HEK293 (cell line): ENCODE measurements around the gene PGS1.

ENCODE experiments used
- CTCF ChIA-PET: fragments of 350-600 bp; formaldehyde crosslinking; extraction: SDS; loops from one replicate; lab custom pipeline; 2021; ENCODE audit warnings: antibody characterized with exemption; lab: Yijun Ruan, JAX
- POLR2A ChIA-PET: fragments of 300-600 bp; formaldehyde crosslinking; extraction: SDS; loops from one replicate; lab custom pipeline; 2020; ENCODE audit warnings: antibody characterized with exemption, inconsistent platforms; lab: Yijun Ruan, JAX
- H3K27ac ChIP-seq: fragments of 200-500 bp; sonication (Bioruptor generic); 2 replicates; pipeline ENCODE4 v1.5.1; 2014; ENCODE audit warnings: low read depth, low read length, control low read depth, inconsistent platforms; ENCODE audit errors: extremely low read depth
- H3K36me3 ChIP-seq, 2 experiments: fragments of 200-500 bp in 1 of 2; sonication (Bioruptor generic) in 1 of 2; 1 replicate in 1 of 2; 2 replicates in 1 of 2; pipeline ENCODE4 v1.5.1; 2014 to 2017; ENCODE audit warnings: inconsistent platforms in 2 of 2, low read length in 2 of 2; ENCODE audit not compliant: control insufficient read depth in 2 of 2, insufficient read depth in 1 of 2
- H3K4me1 ChIP-seq: fragments of 200-500 bp; sonication (Bioruptor generic); 2 replicates; pipeline ENCODE4 v1.5.1; 2014; ENCODE audit warnings: mild to moderate bottlenecking, low read length, inconsistent platforms; ENCODE audit not compliant: control insufficient read depth, insufficient read depth
- H3K4me3 ChIP-seq: 2 replicates; pipeline ENCODE4 v1.5.1; 2011; ENCODE audit warnings: low read depth, mild to moderate bottlenecking, control low read depth, low read length, moderate library complexity
- H3K9me3 ChIP-seq: fragments of 200-500 bp; sonication (Bioruptor generic); 2 replicates; pipeline ENCODE4 v1.5.1; 2014; ENCODE audit warnings: low read depth, low read length, inconsistent platforms; ENCODE audit not compliant: control insufficient read depth, insufficient read depth
- GLI4 ChIP-seq: fragments of 450-650 bp; formaldehyde crosslinking; IDR thresholded peaks from 2 replicates; pipeline ENCODE4 v1.5.1; 2016; ENCODE audit warnings: missing biosample characterization, missing genetic modification characterization
- GLIS2 ChIP-seq: fragments of 450-650 bp; formaldehyde crosslinking; IDR thresholded peaks from 2 replicates; pipeline ENCODE4 v1.5.1; 2016; ENCODE audit warnings: missing biosample characterization, missing genetic modification characterization
- INSM2 ChIP-seq: fragments of 450-650 bp; formaldehyde crosslinking; IDR thresholded peaks from 2 replicates; pipeline ENCODE4 v1.5.1; 2016; ENCODE audit warnings: missing biosample characterization, missing genetic modification characterization
- KLF1 ChIP-seq: fragments of 450-650 bp; formaldehyde crosslinking; IDR thresholded peaks from 2 replicates; pipeline ENCODE4 v1.5.1; 2016; ENCODE audit warnings: missing biosample characterization, missing genetic modification characterization
- OVOL3 ChIP-seq: fragments of 450-650 bp; formaldehyde crosslinking; IDR thresholded peaks from 2 replicates; pipeline ENCODE4 v1.5.1; 2016; ENCODE audit warnings: missing biosample characterization, missing genetic modification characterization
- PRDM2 ChIP-seq: fragments of 450-650 bp; formaldehyde crosslinking; IDR thresholded peaks from 2 replicates; pipeline ENCODE4 v1.5.1; 2016; ENCODE audit warnings: missing biosample characterization, missing genetic modification characterization, borderline replicate concordance
- RBAK ChIP-seq: fragments of 450-650 bp; formaldehyde crosslinking; IDR thresholded peaks from 2 replicates; pipeline ENCODE4 v1.5.1; 2016; ENCODE audit warnings: missing biosample characterization, missing genetic modification characterization
- SETDB1 ChIP-seq: IDR thresholded peaks from one replicate; pipeline ENCODE4 v1.6.1; 2017; ENCODE audit warnings: mild to moderate bottlenecking, low read length, moderate library complexity, mixed read lengths; ENCODE audit not compliant: insufficient read length
- WT1 ChIP-seq: fragments of 450-650 bp; formaldehyde crosslinking; IDR thresholded peaks from 2 replicates; pipeline ENCODE4 v1.5.1; 2016; ENCODE audit warnings: missing biosample characterization, missing genetic modification characterization
- ZBTB20 ChIP-seq: fragments of 450-650 bp; formaldehyde crosslinking; IDR thresholded peaks from 2 replicates; pipeline ENCODE4 v1.5.1; 2016; ENCODE audit warnings: missing biosample characterization, missing genetic modification characterization
- ZNF157 ChIP-seq: fragments of 450-650 bp; formaldehyde crosslinking; IDR thresholded peaks from 2 replicates; pipeline ENCODE4 v1.5.1; 2016; ENCODE audit warnings: missing biosample characterization, missing genetic modification characterization
- ZNF341 ChIP-seq: fragments of 450-650 bp; formaldehyde crosslinking; IDR thresholded peaks from 2 replicates; pipeline ENCODE4; 2016; ENCODE audit warnings: low read depth, missing biosample characterization, missing genetic modification characterization
- ZNF350 ChIP-seq: fragments of 450-650 bp; formaldehyde crosslinking; IDR thresholded peaks from 2 replicates; pipeline ENCODE4 v1.5.0; 2017; ENCODE audit warnings: missing biosample characterization, mild to moderate bottlenecking, missing genetic modification characterization
- ZNF514 ChIP-seq: fragments of 450-650 bp; formaldehyde crosslinking; IDR thresholded peaks from 2 replicates; pipeline ENCODE4 v1.5.1; 2016; ENCODE audit warnings: missing biosample characterization, missing genetic modification characterization
- ZNF629 ChIP-seq: fragments of 450-650 bp; formaldehyde crosslinking; IDR thresholded peaks from 2 replicates; pipeline ENCODE4 v1.5.1; 2017; ENCODE audit warnings: missing biosample characterization, missing genetic modification characterization

PGS1 gene

GRCh38 chr17:78390241-78391050 is 12.0 kb downstream of the PGS1 start (continued):
- TF ChIP-seq ZNF629 = 0 out of 2 replicates have a peak, but pooled peaks have one; percentile 27
- no peak for TF ChIP-seq KLF1 (tag by site-specific recombination)
- no peak for TF ChIP-seq GLIS2 (tag by site-specific recombination)
- no peak for TF ChIP-seq ZNF157 (tag by site-specific recombination)
- TF ChIP-seq ZBTB20 = no peak
- peak; percentile 68 for TF ChIP-seq ZNF341

GRCh38 chr17:78391051-78391431 is 12.6 kb downstream of the PGS1 start:
- ChIA-PET POLR2A (interaction anchor here (1.0 kb wide), 1 partner anchor 12 kb away, joined by 3 read pairs; the partner anchor contains the start of gene PGS1), CTCF (interaction anchor here (0.8 to 3.7 kb wide), 7 partner anchors 20 to 318 kb away, joined by 3 to 28 read pairs (median 6); no protein-coding TSS in a partner anchor)
- no peaks in the 10 kb centered on the region for H3K9me3 ChIP-seq
- H3K4me1 ChIP-seq = no peaks in the 10 kb centered on the region
- peaks cover 21 to 50% of the 10 kb centered on the region in 2 experiments; a peak in 2 of 3 replicates for H3K36me3 ChIP-seq
- no peak overlapping the region for H3K27ac ChIP-seq
- TF ChIP-seq PRDM2 (tag by site-specific recombination) (no peak), OVOL3 (no peak), ZNF514 (tag by site-specific recombination) (no peak), WT1 (tag by site-specific recombination) (no peak), GLI4 (no peak)
- H3K4me3 ChIP-seq = no peak overlapping the region

GRCh38 chr17:78391843-78392242 is 13.4 kb downstream of the PGS1 start:
- Histone ChIP-seq H3K27ac (no peak overlapping the region), H3K36me3 (peaks cover 21 to 56% of the 10 kb centered on the region in 2 experiments; a peak in 2 of 3 replicates), H3K4me3 (no peak overlapping the region), H3K9me3 (no peaks in the 10 kb centered on the region), H3K4me1 (no peaks in the 10 kb centered on the region)
- ChIA-PET CTCF (interaction anchor here (0.8 to 3.7 kb wide), 7 partner anchors 20 to 317 kb away, joined by 3 to 28 read pairs (median 6); no protein-coding TSS in a partner anchor), POLR2A (no interaction called here)
- TF ChIP-seq RBAK (tag by site-specific recombination) (no peak), INSM2 (tag by site-specific recombination) (no peak), SETDB1 (no peak), ZNF514 (tag by site-specific recombination) (no peak), ZNF350 (tag by site-specific recombination) (no peak)
